Right lobe of liver (tissue), 6 donors: ENCODE data around the gene TMEM154. TPM values are rescaled to one million over a fixed set of nuclear protein-coding genes. Genes with fewer than 3 reads are reported as not detected.

ENCODE experiments used
- ATAC-seq, 4 donors: fragments of 200-7000 bp; cut with Tn5 transposase; one replicate each; pipeline ENCODE4 v1.9.1; 2020; ENCODE audit warnings: mild to moderate bottlenecking in 4 of 4, moderate library complexity in 4 of 4
- DNase-seq, 3 donors: peaks; one replicate each; pipeline ENCODE4 v3.0.0-alpha.2; 2020
- H3K27ac ChIP-seq, 3 donors: fragments of 200-600 bp; one replicate each; pipeline ENCODE4 v1.8.0; 2022
- H3K27me3 ChIP-seq, 2 donors: fragments of 200-600 bp; one replicate each; pipeline ENCODE4 v1.8.0; 2022
- H3K36me3 ChIP-seq, 4 donors: fragments of 200-600 bp; sonication (generic) in 1 of 4; one replicate each; pipeline versions ENCODE4 v1.5.1 to v1.8.0; 2017 to 2022; ENCODE audit warnings: control low read depth in 1 of 4
- H3K4me1 ChIP-seq, 4 donors: fragments of 200-600 bp; sonication (generic) in 1 of 4; one replicate each; pipeline versions ENCODE4 v1.5.1 to v1.8.0; 2017 to 2022; ENCODE audit warnings: control low read depth in 1 of 4
- H3K4me3 ChIP-seq, 3 donors: fragments of 200-600 bp; one replicate each; pipeline ENCODE4 v1.8.0; 2022
- H3K9me3 ChIP-seq, 4 donors: fragments of 200-600 bp; sonication (generic) in 1 of 4; one replicate each; pipeline versions ENCODE4 v1.5.1 to v1.8.0; 2017 to 2022; ENCODE audit warnings: control low read depth in 1 of 4
- CTCF ChIP-seq, 4 donors: fragments of 200-600 bp in 3 of 4; fragments of 450-650 bp in 1 of 4; IDR thresholded peaks; one replicate each; pipeline versions ENCODE4 v1.5.1 to v1.8.0; 2016 to 2022; ENCODE audit warnings: antibody characterized with exemption in 4 of 4, mild to moderate bottlenecking in 2 of 4
- POLR2A ChIP-seq: fragments of 450-650 bp; IDR thresholded peaks from one replicate; pipeline ENCODE4 v1.6.1; 2017; ENCODE audit warnings: antibody characterized with exemption, mild to moderate bottlenecking
- WGBS: methylation state at CpG from one replicate; pipeline ENCODE4 v1.1.6; 2018; ENCODE audit warnings: low coverage, low lambda C conversion rate; ENCODE audit not compliant: insufficient coverage; ENCODE audit errors: missing lambda C conversion rate; 5-methylcytosine and 5-hydroxymethylcytosine counted together
- intact Hi-C, 2 donors: fragments of 100-400 bp; cut with DNase I; formaldehyde crosslinking; loops; one replicate each; pipeline versions ENCODE4 v1.11.2 to v1.14.1; 2022
- total RNA-seq, 6 experiments: library from RNA; depleted of rRNA in 2 of 6; stranded (reverse); fragments of >200 nt in 2 of 6; fragmentation: NEBNext Ultra II Directional in 3 of 6; extraction: Animal tissue kit (Norgen Biotek cat#: 25700) in 3 of 6; gene quantifications; one replicate each; pipeline versions ENCODE4 v1.1.0 to v1.2.4, GENCODE V29; 2016 to 2023
- donor health status: DM: no; HTN: yes; CAD: no.
- donor health status: DM: no; HTN: no; CAD: no.
- donor health status: DM: no; HTN: no; CAD: no.
- donor health status: DM: no; HTN: yes; CAD: no.
- donor health status: DM: no; HTN: yes; CAD: no.

The TMEM154 gene
- total RNA-seq, 6 experiments from 2014 or later, result 0.64 to 6.7 (median 2.9) TPM

DNA sequence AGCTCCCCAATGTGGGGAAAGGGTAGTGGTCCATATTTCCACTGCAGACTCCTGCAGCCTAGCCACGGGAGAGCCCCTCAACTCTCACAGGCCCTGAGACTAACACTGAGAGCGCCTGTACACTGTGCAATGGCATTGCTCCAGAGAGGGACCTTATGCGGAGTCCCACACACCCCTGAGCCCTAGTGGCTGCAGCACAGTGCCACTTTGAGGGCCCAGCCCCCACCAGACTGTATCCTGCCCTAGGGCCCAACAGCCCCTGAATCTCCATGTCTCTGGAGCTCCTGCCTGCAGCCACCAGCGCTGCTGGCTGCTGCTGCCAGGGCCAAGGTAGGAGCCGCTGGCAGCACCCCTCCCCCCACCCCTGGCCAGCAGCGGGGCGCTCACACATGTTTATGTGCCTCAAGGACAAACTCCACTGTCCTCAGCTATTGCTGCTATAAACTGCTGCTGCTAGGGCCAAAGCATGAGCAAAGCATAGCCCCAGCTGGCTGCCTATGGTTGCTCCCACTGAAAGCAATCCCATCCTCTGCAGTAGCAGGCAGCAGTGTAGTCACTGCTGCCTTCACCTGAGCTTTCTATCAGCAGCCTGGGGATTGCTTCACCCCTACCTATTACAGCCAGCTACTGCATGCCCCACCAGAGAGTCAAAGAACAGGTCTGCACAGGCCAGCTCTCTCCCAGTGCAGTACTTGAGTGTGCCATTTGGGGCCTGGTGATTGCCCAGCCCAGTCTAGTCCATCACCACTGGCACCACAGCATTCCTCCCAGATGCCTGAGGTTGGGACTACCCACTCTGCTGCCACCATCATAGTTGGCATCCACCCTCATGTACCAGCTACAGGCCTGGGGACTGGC lies 24.3 kb downstream of the TMEM154 start:
- TF ChIP-seq POLR2A (no peak), CTCF (IDR thresholded peaks at IDR 0.05) (no peak)
- no peak overlapping the region for H3K27ac ChIP-seq
- peaks cover 0 to 6% (median 0%) of the 10 kb centered on the region in 4 donors for H3K4me1 ChIP-seq
- no peak for DNase-seq
- no peaks in the 10 kb centered on the region for H3K9me3 ChIP-seq
- WGBS, result no CpG with 5 or more reads among the region's 7 CpGs
- peak in 3 of 4 donors; percentile 33 to 66 (median 65) for ATAC-seq
- H3K4me3 ChIP-seq, result no peak overlapping the region
- H3K36me3 ChIP-seq, result no peaks in the 10 kb centered on the region
- H3K27me3 ChIP-seq, result no peaks in the 10 kb centered on the region
- intact Hi-C loops, result no loop called here

- WGBS, result 46% methylated on average over 1 of the region's 1 CpG
- no peak for ATAC-seq
- Histone ChIP-seq H3K27me3 (no peaks in the 10 kb centered on the region), H3K9me3 (no peaks in the 10 kb centered on the region), H3K27ac (no peak overlapping the region), H3K4me3 (no peak overlapping the region), H3K4me1 (peaks cover 0 to 6% (median 3%) of the 10 kb centered on the region in 4 donors), H3K36me3 (no peaks in the 10 kb centered on the region)
- TF ChIP-seq POLR2A (no peak), CTCF (IDR thresholded peaks at IDR 0.05) (no peak)
- intact Hi-C loops, result no loop called here
- no peak for DNase-seq
Measured at GRCh38 chr4:152652102-152652501, 27.7 kb downstream of the TMEM154 start.

DNA sequence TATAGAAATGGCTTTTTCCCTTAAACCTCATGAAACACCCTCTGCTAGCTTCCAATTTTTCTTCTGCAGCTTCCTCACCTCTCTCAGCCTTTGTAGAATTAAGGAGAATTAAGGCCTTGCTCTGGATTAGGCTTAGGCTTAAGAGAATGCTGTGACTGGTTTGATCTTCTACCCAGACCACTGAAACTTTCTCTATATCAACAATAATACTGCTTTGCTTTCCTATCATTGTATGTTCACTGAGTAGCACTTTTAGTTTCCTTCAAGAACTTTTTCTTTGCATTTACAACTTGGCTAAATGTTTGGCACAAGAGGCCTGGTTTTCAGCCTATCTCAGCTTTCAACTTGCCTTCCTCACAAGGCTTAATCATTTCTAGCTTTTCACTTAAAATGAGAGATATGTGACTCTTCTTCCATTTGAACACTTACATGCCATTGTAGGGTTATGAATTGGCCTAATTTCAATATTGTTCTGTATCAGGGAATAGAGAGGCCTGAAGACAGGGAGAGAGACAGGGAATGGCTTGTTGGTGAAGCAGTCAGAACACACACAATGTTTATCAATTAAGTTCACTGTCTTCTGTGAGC lies 28.2 kb downstream of the TMEM154 start:
- Histone ChIP-seq H3K36me3 (no peaks in the 10 kb centered on the region), H3K27me3 (no peaks in the 10 kb centered on the region), H3K4me3 (no peak overlapping the region), H3K9me3 (no peaks in the 10 kb centered on the region), H3K27ac (no peak overlapping the region), H3K4me1 (peaks cover 0 to 6% (median 3%) of the 10 kb centered on the region in 4 donors)
- TF ChIP-seq CTCF (IDR thresholded peaks at IDR 0.05) (no peak), POLR2A (no peak)
- intact Hi-C loops, result no loop called here
- no peak for DNase-seq
- ATAC-seq, result no peak

DNA sequence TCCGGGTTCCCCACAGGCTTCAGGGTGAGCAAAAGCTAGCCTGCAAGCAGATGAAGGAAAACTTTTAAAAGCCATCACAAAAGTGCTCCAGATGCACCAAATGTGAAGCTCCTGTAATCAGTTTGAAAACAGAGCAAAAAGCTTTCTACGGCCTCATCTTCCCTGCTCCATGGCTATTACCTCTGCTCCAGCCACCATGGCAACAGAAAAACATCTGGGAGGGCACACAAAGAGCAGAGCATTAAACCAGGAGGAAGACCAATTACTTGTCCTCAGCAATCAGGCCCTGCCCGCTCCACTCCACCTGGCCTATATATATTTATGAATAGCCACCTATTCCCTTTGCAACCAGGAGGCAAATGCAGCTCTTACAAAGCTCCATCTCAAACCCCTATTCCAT lies 33.6 kb downstream of the TMEM154 start:
- no peak for ATAC-seq

More for the DNA sequence above, 33.6 kb downstream of the TMEM154 start:
- H3K27me3 ChIP-seq, result no peaks in the 10 kb centered on the region
- DNase-seq, result no peak
- no peaks in the 10 kb centered on the region for H3K36me3 ChIP-seq
- peaks cover 0 to 6% (median 0%) of the 10 kb centered on the region in 4 donors for H3K4me1 ChIP-seq
- no peaks in the 10 kb centered on the region for H3K9me3 ChIP-seq
- H3K27ac ChIP-seq, result no peak overlapping the region
- intact Hi-C loops, result no loop called here
- no peak overlapping the region for H3K4me3 ChIP-seq
- WGBS, result 92% methylated on average over 3 of the region's 3 CpGs
- TF ChIP-seq CTCF (IDR thresholded peaks at IDR 0.05) (no peak), POLR2A (no peak)
